ENCODE data around the gene ATP1A4. TPM values are rescaled to one million over a fixed set of nuclear protein-coding genes. Genes with fewer than 3 reads are reported as not detected.
A peak's percentile ranks its signal among the peaks of the same experiment; 100 is the strongest.

Gene ATP1A4
- total RNA-seq, 1 donor from 2014 or later, result not detected

DNA sequence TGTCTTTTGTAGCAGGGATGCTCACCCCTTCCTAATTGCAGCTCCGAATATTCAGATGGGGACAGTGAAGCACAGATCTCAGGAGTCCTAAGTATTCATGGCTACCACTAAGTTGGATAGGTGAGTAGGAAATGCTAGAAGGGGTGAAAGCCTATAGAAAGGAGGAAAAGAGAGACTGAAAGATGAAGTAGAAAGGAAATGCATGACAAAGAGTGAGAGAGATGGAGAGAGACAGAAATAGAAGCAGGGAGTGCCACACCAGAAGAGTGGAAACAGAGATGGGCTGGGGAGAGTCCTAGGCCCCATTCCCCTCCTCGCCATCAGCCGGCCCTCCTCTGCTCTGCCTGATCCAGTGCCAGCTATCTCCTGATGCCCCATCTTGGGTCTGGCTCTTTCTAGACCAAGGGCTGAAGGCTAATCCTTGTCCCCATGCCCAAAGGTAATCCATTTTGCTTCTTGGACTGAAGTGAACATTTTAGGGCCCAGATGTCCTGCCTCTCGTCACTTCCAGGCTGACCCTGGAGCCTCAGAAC is 55.8 kb downstream of the ATP1A4 start:
- DNase-seq, result no peak

GRCh38 chr1:160207771-160208556 is 56.6 kb downstream of the ATP1A4 start:
- DNase-seq, result peak; percentile 15

- no peak for DNase-seq
Measured at GRCh38 chr1:160208557-160209320, 57.3 kb downstream of the ATP1A4 start.

GRCh38 chr1:160209321-160210046 is 58.1 kb downstream of the ATP1A4 start:
- DNase-seq, result no peak

DNA sequence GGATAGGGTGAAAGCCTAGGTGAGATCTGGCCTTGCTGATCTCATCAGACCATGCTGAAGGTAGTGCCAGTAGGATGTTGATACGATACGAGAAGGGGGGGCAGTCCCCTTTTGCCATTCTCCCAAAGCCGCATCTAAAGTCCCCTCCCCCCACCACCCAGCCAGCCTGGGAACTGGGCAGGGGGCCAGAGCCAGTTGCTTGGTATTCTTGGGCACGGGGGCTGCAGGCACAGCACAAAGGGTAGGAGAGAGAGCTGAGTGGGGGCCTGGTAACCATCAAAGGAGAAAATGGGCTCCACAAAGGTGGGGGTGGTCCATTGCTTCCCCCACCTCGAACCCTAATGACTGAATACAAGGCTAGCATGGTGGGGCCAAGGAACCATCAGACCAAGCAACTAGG is 59.2 kb downstream of the ATP1A4 start:
- no peak for DNase-seq

- no peak for DNase-seq
Measured at GRCh38 chr1:160211046-160211790, 59.8 kb downstream of the ATP1A4 start.

- no peak for DNase-seq
Measured at GRCh38 chr1:160214481-160215140, 63.2 kb downstream of the ATP1A4 start.

- DNase-seq, result no peak
Measured at GRCh38 chr1:160216301-160216700, 64.9 kb downstream of the ATP1A4 start.

GRCh38 chr1:160217481-160218051 is 66.2 kb downstream of the ATP1A4 start:
- DNase-seq, result peak; percentile 7

GRCh38 chr1:160219062-160219929 is 67.9 kb downstream of the ATP1A4 start:
- DNase-seq, result peak; percentile 16

DNA sequence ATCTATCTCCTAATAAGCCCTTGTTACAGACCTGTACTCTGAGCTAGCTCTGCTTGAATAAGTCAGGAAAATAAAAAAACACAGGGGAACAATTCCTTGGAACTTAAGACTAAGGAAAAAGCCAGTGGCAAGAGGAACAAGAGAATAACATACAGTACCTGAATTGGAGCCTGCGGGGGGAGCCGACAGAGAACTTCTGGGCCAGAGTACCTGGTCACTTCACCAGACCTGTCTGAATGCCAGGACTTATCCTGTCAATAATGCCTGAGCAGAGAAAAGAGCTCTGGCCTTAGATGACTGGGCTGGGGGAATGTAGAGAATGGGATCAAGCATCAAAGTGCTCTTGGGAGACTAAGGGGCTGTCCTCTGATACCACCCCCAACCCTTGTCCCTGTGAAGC is 68.9 kb downstream of the ATP1A4 start:
- no peak for DNase-seq

- no peak for DNase-seq
Measured at GRCh38 chr1:160221089-160221488, 69.7 kb downstream of the ATP1A4 start.

GRCh38 chr1:160222546-160222945 is 71.1 kb downstream of the ATP1A4 start:
- DNase-seq, result no peak

- DNase-seq, result no peak
Measured at GRCh38 chr1:160224606-160225005, 73.2 kb downstream of the ATP1A4 start.

- no peak for DNase-seq
Measured at GRCh38 chr1:160225345-160225744, 73.9 kb downstream of the ATP1A4 start.

GRCh38 chr1:160226623-160227022 is 75.2 kb downstream of the ATP1A4 start:
- DNase-seq, result no peak

DNA sequence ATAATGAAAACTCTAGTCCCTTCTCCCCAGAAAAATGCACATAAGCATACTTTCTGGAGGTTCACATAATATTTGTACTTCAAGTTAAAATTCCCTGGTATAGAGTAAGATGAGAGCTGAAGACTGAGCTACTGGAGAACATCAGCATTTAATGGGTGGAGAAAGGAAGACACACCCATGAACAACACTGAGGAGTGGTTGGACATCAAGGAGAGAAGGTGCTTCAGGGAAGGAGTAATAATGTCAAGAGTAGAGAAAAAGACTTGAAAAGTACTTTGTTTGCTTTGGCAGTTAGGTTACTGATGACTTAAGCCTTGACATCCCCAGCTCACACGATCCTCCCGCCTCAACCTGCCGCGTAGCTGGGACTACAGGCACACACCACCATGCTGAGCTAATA is 75.6 kb downstream of the ATP1A4 start:
- DNase-seq, result no peak

GRCh38 chr1:160227561-160227960 is 76.2 kb downstream of the ATP1A4 start:
- DNase-seq, result no peak

GRCh38 chr1:160228431-160228830 is 77.0 kb downstream of the ATP1A4 start:
- DNase-seq, result no peak

DNA sequence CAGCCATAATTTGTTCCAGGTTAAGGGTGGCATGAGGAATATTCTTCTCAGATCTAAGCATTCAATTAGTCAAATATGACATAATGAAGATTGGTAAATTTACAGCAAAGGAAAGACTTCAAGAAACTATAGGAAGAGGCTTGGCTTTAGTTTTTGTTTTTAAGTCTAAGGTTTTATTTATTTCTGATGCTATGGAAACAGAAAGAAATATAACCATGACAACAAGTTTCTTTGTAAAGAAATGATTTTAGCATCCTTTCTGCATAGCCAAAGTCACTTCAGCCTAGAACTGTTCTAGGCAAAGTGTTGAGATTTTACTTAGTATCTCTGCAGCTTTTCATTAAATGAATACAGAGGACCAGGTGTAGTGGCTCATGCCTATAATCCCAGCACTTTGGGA is 81.5 kb downstream of the ATP1A4 start:
- DNase-seq, result no peak

Data from skin of body (tissue), 2 donors.